Endothelial cell of umbilical vein (primary cell): Measurements from ENCODE around the gene DNAJC17. TPM values are rescaled to one million over a fixed set of nuclear protein-coding genes. Genes with fewer than 3 reads are reported as not detected.

ENCODE experiments used
- BruUV-seq: library from RNA; stranded (reverse); fragments of 400-500 nt; replicated peaks from 2 replicates; lab custom pipeline; 2021; lab: Mats Ljungman, UMichigan
- CTCF ChIA-PET: fragments of 300-600, 350-600 bp; sonication (Branson Sonifier 250); formaldehyde crosslinking; loops from one replicate; lab custom pipeline; 2021; ENCODE audit warnings: antibody characterized with exemption, inconsistent platforms; lab: Charles Lee
- POLR2A ChIA-PET: fragments of 300-600, 350-600 bp; sonication (Branson Sonifier 250); formaldehyde crosslinking; loops from one replicate; lab custom pipeline; 2021; ENCODE audit warnings: antibody characterized with exemption, inconsistent platforms; lab: Charles Lee
- DNase-seq: peaks from one replicate; pipeline ENCODE4 v3.0.0-alpha.2; 2011; ENCODE audit warnings: low read depth, low spot score
- FAIRE-seq: peaks from 2 replicates; lab custom pipeline; 2011; peaks lifted over from hg19 to GRCh38; lab: Jason Lieb, UNC
- H2AFZ ChIP-seq: 2 replicates; pipeline ENCODE4 v1.6.0; 2012; ENCODE audit warnings: low read depth, low read length, control low read depth, inconsistent platforms
- H3K27ac ChIP-seq: 2 replicates; pipeline ENCODE4 v1.5.1; 2011; ENCODE audit warnings: low read depth, mild to moderate bottlenecking, control low read depth, low read length, moderate library complexity; ENCODE audit not compliant: insufficient read depth
- H3K27me3 ChIP-seq, 2 experiments: 2 replicates each; pipeline versions ENCODE4 v1.6.0 to v1.6.1; 2011; ENCODE audit warnings: low read length in 2 of 2, mixed read lengths in 1 of 2; ENCODE audit not compliant: control insufficient read depth in 2 of 2, insufficient read depth in 2 of 2
- H3K36me3 ChIP-seq, 2 experiments: 2 replicates in 1 of 2; 3 replicates in 1 of 2; pipeline ENCODE4 v1.5.1; 2011; ENCODE audit warnings: low read length in 2 of 2, mild to moderate bottlenecking in 1 of 2, moderate library complexity in 1 of 2; ENCODE audit not compliant: control insufficient read depth in 2 of 2, insufficient read depth in 2 of 2; ENCODE audit errors: extremely low read depth in 1 of 2
- H3K4me1 ChIP-seq: 3 replicates; pipeline ENCODE4 v1.5.1; 2011; ENCODE audit warnings: mild to moderate bottlenecking, low read length; ENCODE audit not compliant: control insufficient read depth, insufficient read depth; ENCODE audit errors: extremely low read depth
- H3K4me2 ChIP-seq: 2 replicates; pipeline ENCODE4 v1.6.1; 2011; ENCODE audit warnings: low read length, control low read depth, mixed read lengths; ENCODE audit not compliant: insufficient read depth
- H3K4me3 ChIP-seq, 3 experiments: fragments of 200-600 bp in 1 of 3; sonication (generic), shearing (Covaris generic) in 1 of 3; replicated peaks in 1 of 3; 2 replicates each; pipeline ENCODE4 v1.5.1; 2011 to 2016; ENCODE audit warnings: control low read depth in 3 of 3, low read length in 3 of 3, mild to moderate bottlenecking in 2 of 3, inconsistent platforms in 1 of 3, low read depth in 1 of 3, moderate library complexity in 1 of 3; ENCODE audit not compliant: insufficient read depth in 1 of 3
- H3K79me2 ChIP-seq: 2 replicates; pipeline ENCODE4 v1.6.0; 2012; ENCODE audit warnings: low read length, inconsistent platforms; ENCODE audit not compliant: control insufficient read depth, insufficient read depth
- H3K9ac ChIP-seq: replicated peaks from 2 replicates; pipeline ENCODE3; 2011; ENCODE audit warnings: low read length, control low read depth; ENCODE audit not compliant: insufficient read depth; ENCODE audit errors: extremely low read depth
- H3K9me1 ChIP-seq: replicated peaks from 3 replicates; pipeline ENCODE4 v1.6.0; 2011; ENCODE audit warnings: mild to moderate bottlenecking, low read length; ENCODE audit not compliant: control insufficient read depth, insufficient read depth; ENCODE audit errors: extremely low read depth
- H3K9me3 ChIP-seq: replicated peaks from 2 replicates; pipeline ENCODE4 v1.5.1; 2012; ENCODE audit warnings: low read length, inconsistent platforms; ENCODE audit not compliant: control insufficient read depth, insufficient read depth
- H4K20me1 ChIP-seq: replicated peaks from 2 replicates; pipeline ENCODE3; 2011; ENCODE audit warnings: mild to moderate bottlenecking, low read length; ENCODE audit not compliant: control insufficient read depth, insufficient read depth; ENCODE audit errors: extremely low read depth
- EZH2 ChIP-seq: IDR thresholded peaks from 2 replicates; pipeline ENCODE4 v1.6.1; 2012; ENCODE audit warnings: borderline replicate concordance, low read depth, mild to moderate bottlenecking, moderate library complexity, low read length, inconsistent platforms; ENCODE audit not compliant: severe bottlenecking
- FOS ChIP-seq: IDR thresholded peaks from 2 replicates; pipeline ENCODE4 v1.6.1; 2011; ENCODE audit warnings: mild to moderate bottlenecking, low read length, moderate library complexity, borderline replicate concordance; ENCODE audit not compliant: insufficient read depth
- GATA2 ChIP-seq: IDR thresholded peaks from 2 replicates; pipeline ENCODE4 v1.7.0; 2011; ENCODE audit warnings: low read depth, mild to moderate bottlenecking, moderate library complexity, mixed read lengths, low read length; ENCODE audit not compliant: insufficient read length, insufficient read depth
- MAX ChIP-seq: IDR thresholded peaks from 2 replicates; pipeline ENCODE4 v1.6.1; 2011; ENCODE audit not compliant: insufficient read depth, insufficient read length
- POLR2A ChIP-seq: IDR thresholded peaks from 2 replicates; pipeline ENCODE4 v1.6.1; 2012; ENCODE audit warnings: low read depth, mild to moderate bottlenecking, control low read depth, low read length
- dilution Hi-C: fragments of 300-500 bp; cut with MboI; formaldehyde crosslinking; loops from one replicate; pipeline ENCODE4 v1.15.0; 2019; ENCODE audit warnings: low sequenced_read_pairs; ENCODE audit not compliant: extremely low pct_ligation_motif_present
- intact Hi-C: fragments of 100-400 bp; cut with micrococcal nuclease; formaldehyde crosslinking; loops from one replicate; pipeline ENCODE4 v1.10.0; 2022
- polyA plus RNA-seq, 4 experiments: library from polyadenylated mRNA; depleted of rRNA in 3 of 4; stranded (reverse) in 3 of 4; unstranded in 1 of 4; fragments of >200 nt; gene quantifications; 2 replicates each; pipeline versions ENCODE4 v1.2.1 to v1.2.3, GENCODE V29; 2011 to 2012; ENCODE audit warnings: missing spikeins in 1 of 4
- total RNA-seq: library from RNA; stranded (reverse); gene quantifications from 2 replicates; pipeline ENCODE4 v1.2.3, GENCODE V29; 2021
- TF ChIP-seq, protein P1 (sequence below), 2 donors: IDR thresholded peaks; 1 replicate in 1 of 2; 2 replicates in 1 of 2; pipeline ENCODE4 v1.5.1; 2011; ENCODE audit warnings: low read length in 2 of 2, mild to moderate bottlenecking in 2 of 2, moderate library complexity in 2 of 2, control low read depth in 1 of 2, inconsistent platforms in 1 of 2, low read depth in 1 of 2; ENCODE audit not compliant: insufficient read depth in 1 of 2; ENCODE audit errors: extremely low read depth in 1 of 2

DNAJC17 gene
- total and polyA plus RNA-seq, 2 donors (not counting 3 experiments of a cell fraction or from before 2014, with no cell fraction given), result 30.7 to 46.4 TPM

DNA sequence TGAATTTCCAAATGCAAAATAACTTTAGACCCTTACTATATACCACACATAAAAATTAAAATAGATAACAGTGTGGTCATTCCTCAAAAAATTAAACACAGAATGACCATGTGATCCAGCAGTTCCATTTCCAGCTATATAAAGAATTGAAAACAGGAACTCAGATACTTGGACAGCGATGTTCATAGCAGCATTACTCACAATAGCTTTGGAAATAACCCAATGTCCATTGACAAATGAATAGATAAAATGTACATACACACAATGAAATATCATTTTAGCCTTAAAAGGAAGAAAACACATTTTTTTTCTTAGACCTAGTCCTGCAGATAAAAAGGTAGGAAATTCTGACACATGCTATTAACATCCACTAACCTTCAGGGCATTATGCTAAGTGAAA lies 85.6 kb downstream of the DNAJC17 start:
- FAIRE-seq, result peak; percentile 40
- H3K36me3 ChIP-seq, result peaks cover 0 to 2% of the 10 kb centered on the region in 2 experiments
- BruUV-seq, result no TSS peak
- no peak overlapping the region for H3K4me3 ChIP-seq
- TF ChIP-seq, protein P1, sequence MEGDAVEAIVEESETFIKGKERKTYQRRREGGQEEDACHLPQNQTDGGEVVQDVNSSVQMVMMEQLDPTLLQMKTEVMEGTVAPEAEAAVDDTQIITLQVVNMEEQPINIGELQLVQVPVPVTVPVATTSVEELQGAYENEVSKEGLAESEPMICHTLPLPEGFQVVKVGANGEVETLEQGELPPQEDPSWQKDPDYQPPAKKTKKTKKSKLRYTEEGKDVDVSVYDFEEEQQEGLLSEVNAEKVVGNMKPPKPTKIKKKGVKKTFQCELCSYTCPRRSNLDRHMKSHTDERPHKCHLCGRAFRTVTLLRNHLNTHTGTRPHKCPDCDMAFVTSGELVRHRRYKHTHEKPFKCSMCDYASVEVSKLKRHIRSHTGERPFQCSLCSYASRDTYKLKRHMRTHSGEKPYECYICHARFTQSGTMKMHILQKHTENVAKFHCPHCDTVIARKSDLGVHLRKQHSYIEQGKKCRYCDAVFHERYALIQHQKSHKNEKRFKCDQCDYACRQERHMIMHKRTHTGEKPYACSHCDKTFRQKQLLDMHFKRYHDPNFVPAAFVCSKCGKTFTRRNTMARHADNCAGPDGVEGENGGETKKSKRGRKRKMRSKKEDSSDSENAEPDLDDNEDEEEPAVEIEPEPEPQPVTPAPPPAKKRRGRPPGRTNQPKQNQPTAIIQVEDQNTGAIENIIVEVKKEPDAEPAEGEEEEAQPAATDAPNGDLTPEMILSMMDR (IDR thresholded peaks at IDR 0.05; ENCODE audit: extremely low read depth in 1 of 2, insufficient read depth in 1 of 2, low read depth in 1 of 2, low read length in 2 of 2), result no peak
- TF ChIP-seq GATA2 (no peak), FOS (no peak), POLR2A (no peak), EZH2 (no peak), MAX (no peak)
- H3K9ac ChIP-seq, result no peak overlapping the region
- no peaks in the 10 kb centered on the region for H3K27me3 ChIP-seq
- H3K4me1 ChIP-seq, result peaks cover 7% of the 10 kb centered on the region
- no peak overlapping the region for H3K4me2 ChIP-seq
- no peak overlapping the region for H2AFZ ChIP-seq
- intact Hi-C loops, result no loop called here
- H3K9me1 ChIP-seq, result no peaks in the 10 kb centered on the region
- dilution Hi-C loops, result no loop called here
- H3K27ac ChIP-seq, result no peak overlapping the region
- no peaks in the 10 kb centered on the region for H4K20me1 ChIP-seq
- peak; percentile 62 for DNase-seq
- no peaks in the 10 kb centered on the region for H3K9me3 ChIP-seq
- ChIA-PET CTCF (interaction anchor here (0.9 to 1.3 kb wide), 4 partner anchors 10 to 214 kb away, joined by 3 read pairs; no protein-coding TSS in a partner anchor), POLR2A (interaction anchor here (0.5 kb wide), 1 partner anchor 132 kb away, joined by 3 read pairs; no protein-coding TSS in a partner anchor)
- H3K79me2 ChIP-seq, result no peaks in the 10 kb centered on the region
